SH-SY5Y (cell line): ENCODE results near the gene INTS4.

Experiments
- GATA2 ChIP-seq: IDR thresholded peaks from 2 replicates; pipeline ENCODE4 v1.6.1; 2011; ENCODE audit warnings: mild to moderate bottlenecking, low read depth, low read length
- GATA3 ChIP-seq: IDR thresholded peaks from 2 replicates; pipeline ENCODE4 v1.6.1; 2011; ENCODE audit warnings: low read depth, mild to moderate bottlenecking, low read length, moderate library complexity

DNA sequence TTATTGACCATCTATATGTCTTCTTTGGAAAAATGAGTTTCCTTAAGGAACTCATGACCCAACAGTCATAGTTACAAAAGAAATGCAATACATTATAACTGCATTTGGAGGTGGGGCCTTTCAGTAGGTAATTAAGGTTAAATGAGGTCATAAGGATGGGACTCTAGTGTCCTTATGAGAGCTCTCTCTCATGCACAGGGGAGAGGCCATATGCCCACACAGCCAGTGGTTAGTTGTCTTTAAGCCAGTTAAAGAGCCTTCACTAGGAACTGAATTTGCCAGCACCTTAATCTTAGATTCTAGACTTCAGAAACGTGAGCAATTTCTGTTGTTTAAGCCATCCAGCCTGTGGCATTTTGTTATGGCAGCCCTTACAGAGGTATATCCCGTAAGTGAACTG, 27.3 kb downstream of the INTS4 start:
- TF ChIP-seq GATA2 (no peak), GATA3 (no peak)
